Measurements from ENCODE around the gene FAM193A. TPM values are rescaled to one million over a fixed set of nuclear protein-coding genes. Genes with fewer than 3 reads are reported as not detected.

Gene FAM193A
- total RNA-seq, 1 donor from 2014 or later: 45.5 TPM

GRCh38 chr4:2572866-2573265 is 36.4 kb downstream of the FAM193A start:
- DNase-seq (ENCODE audit: low read depth, low spot score): no peak
- Mint-ChIP-seq H3K27ac (ENCODE audit: unreplicated experiment) (no peak overlapping the region), H3K36me3 (ENCODE audit: low read depth) (peaks cover 4% of the 10 kb centered on the region), H3K4me1 (peaks cover 43% of the 10 kb centered on the region), H3K9me3 (no peaks in the 10 kb centered on the region), H3K27me3 (ENCODE audit: low read depth) (no peaks in the 10 kb centered on the region), H3K4me3 (no peak overlapping the region)
- TF ChIP-seq, protein P1, sequence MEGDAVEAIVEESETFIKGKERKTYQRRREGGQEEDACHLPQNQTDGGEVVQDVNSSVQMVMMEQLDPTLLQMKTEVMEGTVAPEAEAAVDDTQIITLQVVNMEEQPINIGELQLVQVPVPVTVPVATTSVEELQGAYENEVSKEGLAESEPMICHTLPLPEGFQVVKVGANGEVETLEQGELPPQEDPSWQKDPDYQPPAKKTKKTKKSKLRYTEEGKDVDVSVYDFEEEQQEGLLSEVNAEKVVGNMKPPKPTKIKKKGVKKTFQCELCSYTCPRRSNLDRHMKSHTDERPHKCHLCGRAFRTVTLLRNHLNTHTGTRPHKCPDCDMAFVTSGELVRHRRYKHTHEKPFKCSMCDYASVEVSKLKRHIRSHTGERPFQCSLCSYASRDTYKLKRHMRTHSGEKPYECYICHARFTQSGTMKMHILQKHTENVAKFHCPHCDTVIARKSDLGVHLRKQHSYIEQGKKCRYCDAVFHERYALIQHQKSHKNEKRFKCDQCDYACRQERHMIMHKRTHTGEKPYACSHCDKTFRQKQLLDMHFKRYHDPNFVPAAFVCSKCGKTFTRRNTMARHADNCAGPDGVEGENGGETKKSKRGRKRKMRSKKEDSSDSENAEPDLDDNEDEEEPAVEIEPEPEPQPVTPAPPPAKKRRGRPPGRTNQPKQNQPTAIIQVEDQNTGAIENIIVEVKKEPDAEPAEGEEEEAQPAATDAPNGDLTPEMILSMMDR (conservative IDR thresholded peaks at IDR 0.05): no peak

GRCh38 chr4:2574009-2574408 is 37.6 kb downstream of the FAM193A start:
- H3K27ac Mint-ChIP-seq (ENCODE audit: unreplicated experiment): peak overlapping the region; percentile 70
- H3K9me3 Mint-ChIP-seq: no peaks in the 10 kb centered on the region
- TF ChIP-seq, protein P1 (conservative IDR thresholded peaks at IDR 0.05): no peak
- H3K4me1 Mint-ChIP-seq: peaks cover 44% of the 10 kb centered on the region
- DNase-seq (ENCODE audit: low read depth, low spot score): no peak
- no peaks in the 10 kb centered on the region for H3K27me3 Mint-ChIP-seq (ENCODE audit: low read depth)
- peaks cover 4% of the 10 kb centered on the region for H3K36me3 Mint-ChIP-seq (ENCODE audit: low read depth)
- H3K4me3 Mint-ChIP-seq: no peak overlapping the region

DNA sequence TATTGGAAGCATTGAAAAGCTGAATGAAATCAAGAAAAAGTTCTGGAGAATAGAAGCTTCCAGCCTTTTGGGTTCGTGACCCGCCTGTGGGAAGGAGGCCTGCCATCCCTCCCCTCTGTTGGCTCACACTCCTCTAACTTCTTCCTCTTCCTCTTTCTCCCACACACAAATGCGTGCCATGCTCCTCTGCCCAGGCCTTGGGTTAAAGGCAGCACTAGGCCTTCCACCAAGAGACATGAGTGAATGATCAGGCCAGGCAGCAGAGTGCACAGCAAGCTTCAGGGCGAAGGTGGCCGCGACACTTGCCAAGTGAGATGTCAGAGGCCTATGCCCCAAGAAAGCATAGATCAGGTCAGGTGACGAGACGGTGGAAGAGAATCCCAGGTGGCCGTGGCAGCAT is 38.4 kb downstream of the FAM193A start:
- Mint-ChIP-seq H3K4me3 (no peak overlapping the region), H3K27me3 (ENCODE audit: low read depth) (no peaks in the 10 kb centered on the region), H3K9me3 (no peaks in the 10 kb centered on the region), H3K27ac (ENCODE audit: unreplicated experiment) (peak overlapping the region; percentile 20), H3K4me1 (peaks cover 43% of the 10 kb centered on the region), H3K36me3 (ENCODE audit: low read depth) (peaks cover 7% of the 10 kb centered on the region)
- DNase-seq (ENCODE audit: low read depth, low spot score): no peak
- TF ChIP-seq, protein P1 (conservative IDR thresholded peaks at IDR 0.05): no peak

- Mint-ChIP-seq H3K9me3 (peaks cover 3% of the 10 kb centered on the region), H3K4me1 (peaks cover 31% of the 10 kb centered on the region), H3K27me3 (ENCODE audit: low read depth) (no peaks in the 10 kb centered on the region), H3K36me3 (ENCODE audit: low read depth) (peaks cover 14% of the 10 kb centered on the region), H3K4me3 (no peak overlapping the region), H3K27ac (ENCODE audit: unreplicated experiment) (no peak overlapping the region)
- TF ChIP-seq, protein P1 (conservative IDR thresholded peaks at IDR 0.05): no peak
- no peak for DNase-seq (ENCODE audit: low read depth, low spot score)
Observed at GRCh38 chr4:2576290-2576689, 39.8 kb downstream of the FAM193A start.

DNA sequence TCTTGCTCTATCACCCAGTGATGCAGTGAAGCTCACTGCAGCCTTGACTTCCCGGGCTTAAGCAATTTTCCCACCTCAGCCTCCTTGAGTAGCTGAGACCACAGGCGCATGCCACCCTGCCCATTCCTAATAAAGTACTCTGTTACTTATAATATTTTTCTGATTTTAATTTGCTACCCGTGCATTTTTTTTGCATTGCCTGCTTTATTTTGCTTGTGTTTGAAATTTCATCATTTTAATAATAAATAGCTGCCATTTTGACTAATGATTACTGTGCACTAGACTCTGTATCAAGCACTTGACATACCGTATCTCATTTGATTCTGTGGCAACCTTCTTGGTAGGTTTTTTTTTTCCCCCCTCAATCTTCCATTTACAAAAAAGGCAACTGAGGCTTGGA is 41.7 kb downstream of the FAM193A start:
- DNase-seq (ENCODE audit: low read depth, low spot score): no peak
- Mint-ChIP-seq H3K4me1 (peaks cover 34% of the 10 kb centered on the region), H3K27me3 (ENCODE audit: low read depth) (no peaks in the 10 kb centered on the region), H3K4me3 (no peak overlapping the region), H3K9me3 (peaks cover 3% of the 10 kb centered on the region), H3K27ac (ENCODE audit: unreplicated experiment) (no peak overlapping the region), H3K36me3 (ENCODE audit: low read depth) (peaks cover 22% of the 10 kb centered on the region)
- TF ChIP-seq, protein P1 (conservative IDR thresholded peaks at IDR 0.05): no peak

DNA sequence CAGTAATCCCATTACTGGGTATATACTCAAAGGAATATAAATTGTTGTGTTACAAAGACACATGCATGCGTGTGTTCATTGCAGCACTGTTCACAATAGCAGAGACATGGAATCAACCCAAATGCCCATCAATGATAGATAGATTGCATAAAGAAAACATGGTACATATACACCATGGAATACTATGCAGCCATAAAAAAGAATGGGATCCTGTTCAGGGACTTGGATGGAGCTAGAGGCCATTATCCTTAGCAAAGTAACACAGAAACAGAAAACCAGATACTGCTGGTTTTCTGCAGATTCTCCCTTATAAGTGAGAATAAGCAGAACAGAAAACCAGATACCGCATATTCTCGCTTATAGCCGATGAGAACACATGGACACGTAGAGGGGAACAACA is 43.5 kb downstream of the FAM193A start:
- Mint-ChIP-seq H3K4me1 (peaks cover 27% of the 10 kb centered on the region), H3K4me3 (no peak overlapping the region), H3K27ac (ENCODE audit: unreplicated experiment) (no peak overlapping the region), H3K9me3 (peaks cover 3% of the 10 kb centered on the region), H3K36me3 (ENCODE audit: low read depth) (peaks cover 22% of the 10 kb centered on the region), H3K27me3 (ENCODE audit: low read depth) (no peaks in the 10 kb centered on the region)
- no peak for DNase-seq (ENCODE audit: low read depth, low spot score)
- TF ChIP-seq, protein P1 (conservative IDR thresholded peaks at IDR 0.05): no peak

All from neural crest cell (in vitro differentiated cells).